ENCODE measurements around the gene HYLS1.

Gene HYLS1

DNA sequence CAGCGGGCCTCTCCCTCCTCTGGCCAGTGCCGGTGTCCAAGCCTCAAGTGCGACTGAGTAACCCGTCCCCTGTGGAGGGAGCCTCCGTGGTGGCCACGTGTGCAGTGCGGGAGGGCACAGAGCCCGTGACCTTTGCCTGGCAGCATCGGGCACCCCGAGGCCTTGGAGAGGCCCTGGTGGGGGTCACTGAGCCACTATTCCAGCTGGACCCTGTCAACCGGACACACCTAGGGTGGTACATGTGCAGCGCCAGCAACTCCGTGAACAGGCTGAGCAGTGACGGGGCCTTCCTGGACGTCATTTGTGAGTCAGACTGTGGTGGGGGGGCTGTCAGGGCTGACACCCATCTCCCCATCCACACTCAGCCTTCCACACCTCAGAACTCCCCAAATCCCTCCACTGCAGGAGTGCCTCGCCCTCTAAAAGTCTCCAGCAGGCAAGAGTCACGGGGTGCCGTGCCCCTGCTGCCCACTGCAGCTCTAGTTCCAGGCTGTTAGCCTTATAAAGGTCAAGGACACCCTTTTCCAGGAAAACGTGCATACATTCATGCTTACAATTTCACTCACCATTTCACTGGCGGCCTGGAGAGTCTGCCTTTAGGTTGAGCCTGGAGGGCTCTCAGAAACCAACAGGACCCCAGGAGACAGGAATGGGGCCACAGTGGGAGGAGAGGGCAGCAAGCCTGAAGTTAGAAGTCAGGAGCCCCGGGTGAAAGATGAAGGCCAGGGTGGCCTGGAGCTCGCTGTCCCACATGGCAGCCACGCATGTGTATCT is 61.0 kb downstream of the HYLS1 start:
- DNase-seq (ENCODE audit: low read depth in 2 of 3, low spot score in 1 of 3) = no peak

DNA sequence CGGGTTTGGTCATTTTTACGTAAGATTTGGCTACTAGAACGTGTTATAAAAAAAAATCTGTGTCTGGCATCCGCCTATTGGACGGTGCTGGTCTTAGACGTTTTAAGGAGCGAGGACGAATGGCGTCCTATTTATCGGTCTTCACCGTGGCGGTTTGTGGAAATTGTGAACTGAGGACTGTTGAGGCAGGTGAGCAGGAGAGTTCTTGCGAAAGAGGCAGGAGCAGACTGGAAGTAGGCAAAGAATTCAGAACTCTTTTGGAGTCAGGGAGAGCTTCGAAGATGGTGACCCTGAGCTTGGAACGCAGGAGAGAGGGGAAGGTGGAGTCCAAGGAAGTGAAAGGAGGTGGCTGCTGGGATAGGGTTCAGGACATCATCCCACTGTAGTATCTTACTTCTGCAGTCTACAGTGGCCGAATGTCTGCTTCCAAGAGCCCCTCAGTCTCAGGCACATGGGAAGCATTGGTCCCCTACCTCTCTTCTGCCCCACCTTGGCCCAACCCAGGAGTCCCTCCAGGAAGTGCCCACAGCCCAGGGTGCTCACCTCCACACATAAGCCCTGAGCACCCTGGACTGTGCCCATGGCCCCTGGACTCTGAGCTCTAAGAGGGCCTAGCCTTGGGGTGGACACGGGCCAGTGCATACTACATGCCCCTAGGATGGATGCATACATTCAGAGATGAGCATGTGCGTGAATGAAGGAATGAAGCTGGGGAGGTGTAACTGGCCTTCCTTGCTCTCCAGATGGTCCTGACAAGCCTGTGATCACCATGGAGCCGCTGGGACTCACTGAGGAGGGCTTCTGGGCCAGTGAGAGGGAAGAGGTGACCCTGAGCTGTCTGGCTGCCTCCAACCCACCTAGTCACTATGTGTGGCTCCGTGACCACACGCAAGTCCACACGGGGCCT is 62.1 kb downstream of the HYLS1 start:
- no peak for DNase-seq (ENCODE audit: low read depth in 2 of 3, low spot score in 1 of 3)

- no peak for DNase-seq (ENCODE audit: low read depth in 2 of 3, low spot score in 1 of 3)
These were observed 62.7 kb downstream of the HYLS1 start for GRCh38 chr11:125950178-125950490.

Data from stimulated activated CD4-positive, alpha-beta T cell treated with anti-CD3 and anti-CD28 coated beads, Interleukin-12 subunit alpha, Interleukin-12 subunit beta, amount 100 ng/mL, for 48 hours (primary cell).